Measurements from ENCODE around the gene CITED2. TPM values are rescaled to one million over a fixed set of nuclear protein-coding genes. Genes with fewer than 3 reads are reported as not detected.

CITED2 gene
- total and polyA plus RNA-seq, 12 donors: 21.3 to 433 (median 225) TPM

DNA sequence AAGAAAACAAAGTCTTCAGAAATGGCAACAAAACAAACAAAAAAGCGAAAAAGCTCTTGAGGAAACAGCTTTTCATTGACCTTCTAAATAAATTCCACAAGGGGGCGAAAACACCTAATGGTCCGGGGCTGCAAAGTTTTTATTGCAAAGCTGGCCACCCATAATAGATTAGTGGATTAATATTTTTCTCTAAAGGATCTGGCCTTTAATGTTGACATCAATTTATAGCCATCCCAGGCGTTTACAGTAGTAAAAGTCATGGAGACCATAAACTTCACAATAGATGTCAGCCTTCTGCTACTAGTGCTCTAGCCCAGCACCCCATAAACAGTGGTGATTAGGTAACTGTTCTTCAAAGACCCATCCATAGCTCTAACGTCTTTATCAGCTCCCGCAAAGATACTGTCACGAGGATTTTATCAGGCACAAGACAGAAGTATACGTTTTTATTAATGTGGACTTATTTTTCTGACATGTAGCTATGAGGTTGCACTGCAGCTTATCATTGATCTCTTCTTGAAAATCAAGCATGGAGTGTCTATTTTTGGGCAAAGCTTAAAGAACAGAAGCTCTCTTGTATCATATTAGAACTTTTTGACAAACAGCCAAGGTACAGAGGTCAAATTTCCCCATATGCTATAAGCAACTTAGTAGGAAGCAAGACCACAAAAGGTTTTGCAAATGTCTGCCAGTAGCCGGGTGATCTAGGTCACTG is 4.7 kb downstream of the CITED2 start:
- Histone ChIP-seq H3K9me3 (replicated peaks in 1 of 3) (no peaks in the 10 kb centered on the region), H3K27me3 (no peaks in the 10 kb centered on the region), H3K36me3 (replicated peaks in 1 of 2) (peaks cover 0 to 5% of the 10 kb centered on the region in 2 donors), H3K4me1 (replicated peaks in 1 of 2) (peaks cover 14 to 33% of the 10 kb centered on the region in 2 donors), H3K27ac (peak overlapping the region in 4 of 5 donors; percentile 39 to 98 (median 81)), H3K4me3 (peak overlapping the region in 1 of 4 donors; percentile 97)
- TF ChIP-seq CTCF (IDR thresholded peaks at IDR 0.05): peak; percentile 68 to 82 (median 76)
- TF ChIP-seq POLR2A (IDR thresholded peaks at IDR 0.05): peak in 1 of 2 donors; percentile 1
- DNase-seq: peak; percentile 14 to 59 (median 39)
- intact Hi-C loops (cut with DNase I): loop anchor here (5.0 to 10.0 kb wide), 7 partner anchors 235 to 945 kb away; partner anchors contain the start of gene HECA (in 1 of the 2)
- WGBS, 4 donors: 4 to 8% (median 6%) methylated on average over 9 of the region's 9 CpGs

- no peaks in the 10 kb centered on the region for H3K27me3 ChIP-seq
- intact Hi-C loops (cut with DNase I): loop anchor here in 1 of 2 donors (10.0 kb wide), 2 partner anchors 234 to 554 kb away; partner anchors contain the start of gene HECA
- H3K36me3 ChIP-seq (replicated peaks in 1 of 2): peaks cover 0 to 5% of the 10 kb centered on the region in 2 donors
- peaks cover 14 to 33% of the 10 kb centered on the region in 2 donors for H3K4me1 ChIP-seq (replicated peaks in 1 of 2)
- WGBS, 4 donors: 57 to 71% (median 66%) methylated on average over 2 of the region's 2 CpGs
- no peak overlapping the region for H3K27ac ChIP-seq
- DNase-seq: no peak
- H3K9me3 ChIP-seq (replicated peaks in 1 of 3): no peaks in the 10 kb centered on the region
- no peak overlapping the region for H3K4me3 ChIP-seq
- TF ChIP-seq POLR2A (IDR thresholded peaks at IDR 0.05) (no peak), CTCF (IDR thresholded peaks at IDR 0.05) (no peak)
These were observed 5.4 kb downstream of the CITED2 start for GRCh38 chr6:139369068-139369467.

GRCh38 chr6:139368661-139369060 is 5.8 kb downstream of the CITED2 start:
- H3K36me3 ChIP-seq (replicated peaks in 1 of 2): peaks cover 0 to 5% of the 10 kb centered on the region in 2 donors
- no peak for TF ChIP-seq CTCF (IDR thresholded peaks at IDR 0.05)
- no peak for TF ChIP-seq POLR2A (IDR thresholded peaks at IDR 0.05)
- peaks cover 14 to 33% of the 10 kb centered on the region in 2 donors for H3K4me1 ChIP-seq (replicated peaks in 1 of 2)
- no peaks in the 10 kb centered on the region for H3K27me3 ChIP-seq
- no peak overlapping the region for H3K4me3 ChIP-seq
- DNase-seq: no peak
- no peaks in the 10 kb centered on the region for H3K9me3 ChIP-seq (replicated peaks in 1 of 3)
- H3K27ac ChIP-seq: no peak overlapping the region
- intact Hi-C loops (cut with DNase I): loop anchor here in 1 of 2 donors (10.0 kb wide), 2 partner anchors 234 to 554 kb away; partner anchors contain the start of gene HECA
- WGBS, 4 donors: 93 to 100% (median 99%) methylated on average over 1 of the region's 1 CpG

DNA sequence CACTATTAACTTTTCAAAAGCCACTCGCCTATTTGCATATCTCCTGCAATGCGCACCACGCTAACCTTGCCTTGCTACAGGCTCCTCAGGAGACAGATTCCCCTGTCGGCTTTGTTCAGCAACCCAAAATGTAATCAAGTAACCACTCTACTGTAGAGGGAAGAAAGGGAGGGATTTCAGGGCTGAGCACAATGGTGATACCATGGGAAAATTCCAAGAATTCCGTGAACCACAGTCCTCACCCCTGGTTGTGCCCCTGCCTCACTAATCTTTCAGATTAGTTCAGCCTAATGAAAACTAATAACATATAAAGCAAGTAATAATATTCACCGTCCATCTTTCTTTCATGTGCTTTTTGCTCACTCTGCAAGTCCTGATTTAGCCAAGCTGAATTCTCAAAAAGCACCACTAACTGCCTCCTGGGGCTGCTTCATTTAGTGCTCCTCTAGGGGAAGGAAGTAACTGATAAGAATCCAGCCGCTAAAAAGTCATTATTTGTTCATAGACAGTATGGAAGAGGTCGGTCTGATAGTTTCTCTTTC is 6.6 kb downstream of the CITED2 start:
- TF ChIP-seq CTCF (IDR thresholded peaks at IDR 0.05) (no peak), POLR2A (IDR thresholded peaks at IDR 0.05) (no peak)
- intact Hi-C loops (cut with DNase I): loop anchor here in 1 of 2 donors (10.0 kb wide), 2 partner anchors 233 to 553 kb away; partner anchors contain the start of gene HECA
- Histone ChIP-seq H3K4me1 (replicated peaks in 1 of 2) (peaks cover 14 to 33% of the 10 kb centered on the region in 2 donors), H3K4me3 (no peak overlapping the region), H3K27me3 (no peaks in the 10 kb centered on the region), H3K9me3 (replicated peaks in 1 of 3) (no peaks in the 10 kb centered on the region), H3K36me3 (replicated peaks in 1 of 2) (no peaks in the 10 kb centered on the region), H3K27ac (no peak overlapping the region)
- WGBS, 4 donors: 67 to 73% (median 69%) methylated on average over 8 of the region's 8 CpGs
- DNase-seq: no peak

Measured in adrenal gland (tissue), 12 donors.